GM12801 (cell line): ENCODE results near the gene TANK.

Experiments used
- CTCF ChIP-seq: IDR thresholded peaks from one replicate; pipeline ENCODE4 v1.5.1; 2011; ENCODE audit warnings: control low read depth; ENCODE audit not compliant: insufficient read length; ENCODE audit errors: extremely low read depth

The TANK gene

GRCh38 chr2:161273038-161273760, 113.0 kb downstream of the TANK start:
- no peak for TF ChIP-seq CTCF

- TF ChIP-seq CTCF = no peak
Measured at GRCh38 chr2:161283926-161284325, 123.7 kb downstream of the TANK start.
